Mammary epithelial cell (primary cell): ENCODE results near the gene PMEL.

ENCODE experiments used
- CTCF ChIP-seq, 2 donors: IDR thresholded peaks in 1 of 2; conservative IDR thresholded peaks in 1 of 2; 2 replicates each; pipeline ENCODE4 v1.5.1; 2011 to 2012; ENCODE audit warnings: inconsistent platforms in 2 of 2, low read length in 2 of 2, mild to moderate bottlenecking in 2 of 2, control low read depth in 1 of 2, low read depth in 1 of 2; ENCODE audit not compliant: insufficient read depth in 1 of 2; ENCODE audit errors: extremely low read depth in 1 of 2
- EZH2 ChIP-seq: IDR thresholded peaks from 2 replicates; pipeline ENCODE4 v1.6.1; 2012; ENCODE audit warnings: low read length, inconsistent platforms, borderline replicate concordance

GRCh38 chr12:55937981-55938380, 27.9 kb downstream of the PMEL start:
- TF ChIP-seq CTCF (conservative IDR thresholded peaks at IDR 0.05 in 1 of 2, IDR thresholded peaks at IDR 0.05 in 1 of 2; ENCODE audit: extremely low read depth in 1 of 2, insufficient read depth in 1 of 2, low read depth in 1 of 2, low read length in 2 of 2) (no peak), EZH2 (no peak)
